Measurements from ENCODE around the gene ZNF487. TPM values are rescaled to one million over a fixed set of nuclear protein-coding genes. Genes with fewer than 3 reads are reported as not detected.
A peak's percentile ranks its signal among the peaks of the same experiment; 100 is the strongest.
"Not testable (repeated sequence)": the region's sequence is repeated elsewhere in the genome, so short reads cannot be mapped to it uniquely, and the experiment has no call there.

The ZNF487 gene
- total RNA-seq, 2 donors from 2014 or later, result 2.2 to 2.3 TPM

DNA sequence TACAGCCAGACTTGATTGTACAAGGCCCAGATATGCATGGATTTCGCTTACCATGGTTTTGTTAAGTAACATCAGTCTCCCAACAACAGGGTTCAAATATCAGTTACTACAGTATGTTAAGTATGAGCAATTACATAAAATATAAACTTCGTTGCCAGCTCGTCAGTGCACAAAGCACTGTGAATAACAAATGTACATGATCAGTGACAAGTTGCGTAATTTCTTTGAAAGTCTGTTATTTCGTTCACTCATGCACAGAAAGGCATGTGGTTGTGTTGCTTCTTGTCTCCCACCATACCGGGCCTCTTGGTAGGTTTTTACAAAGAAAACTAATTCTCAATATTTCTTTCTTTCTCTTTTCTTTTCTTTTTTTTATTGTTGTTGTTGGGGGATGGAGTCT lies 12.5 kb upstream of the ZNF487 start:
- DNase-seq, result no peak
- ATAC-seq, result no peak
- intact Hi-C loops (cut with DNase I), result no loop called here

DNA sequence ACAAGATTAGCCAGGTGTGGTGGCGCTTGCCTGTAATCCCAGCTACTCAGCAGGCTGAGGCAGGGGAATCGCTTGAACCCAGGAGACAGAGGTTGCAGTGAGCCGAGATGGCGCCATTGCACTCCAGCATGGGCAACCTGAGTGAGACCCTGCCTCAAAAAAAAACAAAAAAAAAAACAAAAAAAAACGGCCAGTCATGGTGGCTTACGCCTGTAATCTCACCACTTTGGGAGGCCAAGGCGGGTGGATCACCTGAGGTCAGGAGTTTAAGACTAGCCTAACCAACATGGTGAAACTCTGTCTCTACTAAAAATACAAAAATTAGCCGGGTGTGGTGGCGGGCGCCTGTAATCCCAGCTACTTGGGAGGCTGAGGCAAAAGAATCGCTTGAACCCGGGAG lies 10.4 kb upstream of the ZNF487 start:
- DNase-seq; intact Hi-C loops (cut with DNase I); ATAC-seq: not testable (repeated sequence)

DNA sequence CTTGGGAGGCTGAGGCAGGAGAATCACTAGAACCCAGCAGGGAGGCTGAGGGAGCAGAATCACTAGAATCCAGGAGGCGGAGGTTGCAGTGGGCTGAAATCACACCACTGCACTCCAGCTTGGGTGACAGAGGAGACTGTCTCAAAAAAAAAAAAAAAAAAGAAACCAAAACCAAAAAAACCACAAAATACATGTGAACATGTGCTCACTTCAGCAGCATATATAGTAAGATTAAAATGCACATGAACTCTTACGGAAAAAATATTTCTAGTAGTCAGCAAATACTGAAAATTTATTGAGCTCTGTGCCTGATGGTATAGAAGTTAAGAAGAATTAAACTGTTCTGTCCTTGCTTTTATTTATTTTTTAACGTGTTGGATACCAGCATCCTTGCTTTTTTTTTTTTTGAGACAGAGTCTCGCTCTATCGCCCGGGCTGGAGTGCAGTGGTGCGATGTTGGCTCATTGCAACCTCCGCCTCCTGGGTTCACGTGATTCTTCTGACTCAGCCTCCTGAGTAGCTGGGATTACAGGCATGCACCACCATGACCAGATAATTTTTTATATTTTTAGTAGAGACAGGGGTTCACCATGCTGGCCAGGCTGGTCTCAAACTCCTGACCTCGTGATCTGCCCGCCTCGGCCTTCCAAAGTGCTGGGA lies 9.6 kb upstream of the ZNF487 start:
- ATAC-seq, result no peak
- no peak for DNase-seq
- intact Hi-C loops (cut with DNase I), result no loop called here

DNA sequence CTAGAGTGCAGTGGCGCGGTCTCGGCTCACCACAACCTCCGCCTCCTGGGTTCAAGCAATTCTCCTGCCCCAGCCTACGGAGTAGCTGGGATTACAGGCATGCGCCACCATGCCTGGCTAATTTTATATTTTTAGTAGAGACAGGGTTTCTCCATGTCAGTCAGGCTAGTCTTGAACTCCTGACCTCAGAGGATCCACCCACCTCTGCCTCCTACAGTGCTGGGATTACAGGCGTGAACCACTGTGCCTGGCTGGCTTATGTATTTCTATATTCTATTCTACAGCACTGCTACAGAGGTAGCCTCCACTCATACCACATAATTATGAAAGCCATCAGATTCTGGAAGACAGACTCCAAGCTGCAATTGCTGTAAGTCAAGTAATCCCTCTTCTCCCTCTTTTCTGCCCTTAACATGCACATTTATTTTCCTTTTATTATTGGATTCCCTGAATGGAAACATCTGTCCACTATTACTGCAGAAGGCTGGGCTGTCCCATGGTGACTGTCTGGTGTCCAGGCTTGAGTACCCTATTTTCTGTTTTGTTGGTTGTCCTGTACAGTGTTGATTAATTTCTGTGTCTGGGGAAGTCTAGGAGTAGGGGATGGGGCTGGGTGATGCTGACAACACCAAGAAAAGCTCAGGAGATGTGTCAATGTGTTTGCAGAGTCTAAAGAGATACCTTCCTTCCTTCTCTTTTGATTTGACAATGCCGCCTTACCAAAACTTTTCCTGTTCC lies 5.8 kb upstream of the ZNF487 start:
- ATAC-seq, result no peak
- intact Hi-C loops (cut with DNase I), result no loop called here

DNA sequence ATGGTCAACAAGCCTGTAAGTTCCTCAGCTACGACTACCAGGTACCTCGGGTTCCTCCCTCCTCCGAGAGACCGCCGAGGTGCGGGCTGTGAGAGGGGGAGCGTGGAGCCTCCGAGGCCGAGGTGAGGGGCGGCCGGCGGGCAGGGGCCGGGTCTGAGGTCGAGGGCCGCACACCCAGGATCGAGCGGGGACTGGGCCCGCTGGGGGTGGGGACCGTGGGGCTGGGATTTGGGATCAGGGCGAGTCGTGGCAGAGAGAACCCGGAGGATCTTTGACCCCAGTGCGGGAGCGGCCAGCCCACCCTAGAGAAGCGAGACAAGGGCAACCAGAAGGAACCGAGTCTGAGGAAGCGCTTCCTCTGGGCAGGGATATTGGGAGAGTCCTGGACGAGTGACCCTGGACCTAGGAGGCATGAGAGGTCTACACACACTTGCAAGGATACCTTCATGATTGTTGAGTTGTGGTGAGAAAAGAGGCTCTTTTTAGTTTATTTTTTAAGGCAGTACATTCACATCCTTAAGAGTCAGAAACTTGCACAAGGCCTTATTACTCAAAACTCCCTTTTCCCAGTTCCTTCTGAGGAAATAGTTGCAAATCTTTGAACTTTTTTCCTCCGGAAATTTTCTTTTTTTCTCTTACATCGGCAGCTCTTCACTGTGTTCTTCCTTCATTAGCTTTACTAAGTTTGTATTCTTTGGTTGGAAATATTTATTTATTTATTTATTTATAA lies 395 bp downstream of the ZNF487 start:
- DNase-seq (no peak), ATAC-seq (peak in 1 of 2 donors; percentile 5)
- intact Hi-C loops (cut with DNase I), result no loop called here

More for the DNA sequence above, 5.8 kb upstream of the ZNF487 start:
- DNase-seq, result no peak

DNA sequence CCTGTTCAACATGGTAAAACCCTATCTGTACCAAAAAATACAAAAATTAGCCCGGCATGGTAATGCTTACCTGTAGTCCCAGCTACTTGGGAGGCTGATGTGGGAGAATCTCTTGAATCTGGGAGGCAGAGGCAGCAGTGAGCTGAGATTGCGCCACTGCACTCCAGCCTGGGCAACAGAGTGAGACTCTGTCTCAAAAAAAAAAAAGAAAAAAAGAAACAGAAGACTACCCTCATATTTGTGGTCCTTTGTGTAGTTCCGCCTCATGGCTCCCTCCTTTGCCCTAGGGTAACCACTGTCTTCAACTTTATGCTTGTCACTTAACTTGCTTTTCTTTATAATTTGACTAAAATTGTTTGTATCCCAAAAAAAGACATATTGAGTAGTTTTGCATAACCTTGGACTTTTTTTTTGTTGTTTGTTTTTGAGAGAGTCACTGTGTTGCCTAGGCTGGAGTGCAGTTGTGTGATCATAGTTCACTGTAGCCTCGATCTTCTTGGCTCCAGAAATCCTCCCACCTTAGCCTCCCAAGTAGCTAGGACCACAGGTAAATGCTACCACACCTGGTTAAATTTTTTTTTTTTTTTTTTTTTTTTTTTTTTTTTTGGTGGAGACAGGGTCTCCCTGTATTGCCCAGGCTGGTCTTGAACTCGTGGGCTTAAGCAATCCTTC lies 3.7 kb downstream of the ZNF487 start:
- ATAC-seq (no peak), DNase-seq (no peak)
- intact Hi-C loops (cut with DNase I), result no loop called here

DNA sequence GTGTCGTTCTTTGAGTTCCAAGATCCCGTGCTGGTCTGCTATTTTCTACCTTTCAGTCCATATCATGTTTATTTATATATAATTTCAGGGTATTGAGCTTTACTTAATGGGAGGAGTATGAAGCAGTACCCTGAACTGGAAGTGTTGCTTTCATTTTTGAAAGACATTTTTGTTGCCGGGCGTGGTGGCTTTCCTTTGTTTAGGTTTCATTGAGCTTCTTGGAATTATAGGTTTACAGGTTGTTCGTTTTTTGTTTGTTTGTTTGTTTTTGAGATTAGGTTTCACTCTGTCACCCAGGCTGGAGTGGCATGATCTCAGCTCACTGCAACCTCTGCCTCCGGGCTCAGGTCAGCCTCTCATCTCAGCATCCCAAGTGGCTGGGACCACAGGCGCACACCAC lies 7.4 kb downstream of the ZNF487 start:
- ATAC-seq, result no peak
- intact Hi-C loops (cut with DNase I), result no loop called here
- no peak for DNase-seq

DNA sequence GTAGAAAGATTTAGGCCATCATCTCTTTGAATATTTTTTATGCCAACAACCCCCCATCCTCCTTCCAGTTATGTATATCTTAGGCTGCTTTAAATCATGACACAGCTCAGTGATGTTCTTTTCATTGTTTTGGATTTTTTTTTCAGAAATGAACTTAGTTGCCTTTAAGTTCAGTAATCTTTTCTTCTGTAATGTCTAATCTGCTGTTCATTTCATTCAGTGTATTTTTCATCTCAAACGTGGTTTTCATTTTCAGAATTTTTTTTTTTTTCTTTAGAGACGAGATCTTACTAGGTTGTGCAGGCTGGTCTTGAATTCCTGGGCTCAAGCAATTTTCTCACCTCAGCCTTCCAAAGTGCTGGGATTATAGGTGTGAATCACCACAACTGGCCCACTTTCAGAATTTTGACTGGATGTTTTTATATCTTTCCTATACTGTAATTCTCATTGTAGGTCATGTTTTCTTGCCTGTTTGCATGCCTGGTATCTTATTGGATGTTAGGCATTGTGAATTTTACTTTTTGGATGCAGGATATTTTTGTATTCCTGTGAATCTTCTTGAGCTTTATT lies 8.1 kb downstream of the ZNF487 start:
- intact Hi-C loops (cut with DNase I), result no loop called here
- DNase-seq (no peak), ATAC-seq (no peak)

DNA sequence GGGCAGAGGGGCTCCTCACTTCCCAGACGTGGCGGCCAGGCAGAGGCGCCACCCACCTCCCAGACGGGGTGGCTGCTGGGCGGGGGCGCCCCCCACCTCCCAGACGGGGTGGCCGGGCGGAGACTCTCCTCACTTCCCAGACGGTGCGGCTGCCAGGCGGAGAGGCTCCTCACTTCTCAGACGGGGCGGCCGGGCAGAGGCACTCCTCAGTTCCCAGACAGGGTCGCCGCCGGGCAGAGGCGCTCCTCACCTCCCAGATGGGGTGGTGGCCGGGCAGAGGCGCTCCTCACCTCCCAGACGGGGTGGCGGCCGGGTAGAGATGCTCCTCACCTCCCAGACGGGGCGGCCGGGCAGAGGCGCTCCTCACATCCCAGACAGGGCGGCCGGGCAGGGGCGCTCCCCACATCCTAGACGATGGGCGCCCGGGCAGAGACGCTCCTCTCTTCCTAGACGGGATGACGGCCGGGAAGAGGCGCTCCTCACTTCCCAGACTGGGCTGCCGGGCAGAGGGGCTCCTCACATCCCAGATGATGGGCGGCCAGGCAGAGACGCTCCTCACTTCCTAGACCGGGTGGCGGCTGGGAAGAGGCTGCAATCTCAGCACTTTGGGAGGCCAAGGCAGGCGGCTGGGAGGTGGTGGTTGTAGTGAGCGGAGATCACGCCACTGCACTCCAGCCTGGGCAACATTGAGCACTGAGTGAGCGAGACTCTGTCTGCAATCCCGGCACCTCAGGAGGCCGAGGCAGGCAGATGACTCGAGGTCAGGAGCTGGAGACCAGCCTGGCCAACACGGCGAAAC lies 9.5 kb downstream of the ZNF487 start:
- ATAC-seq; intact Hi-C loops (cut with DNase I); DNase-seq: not testable (repeated sequence)

DNA sequence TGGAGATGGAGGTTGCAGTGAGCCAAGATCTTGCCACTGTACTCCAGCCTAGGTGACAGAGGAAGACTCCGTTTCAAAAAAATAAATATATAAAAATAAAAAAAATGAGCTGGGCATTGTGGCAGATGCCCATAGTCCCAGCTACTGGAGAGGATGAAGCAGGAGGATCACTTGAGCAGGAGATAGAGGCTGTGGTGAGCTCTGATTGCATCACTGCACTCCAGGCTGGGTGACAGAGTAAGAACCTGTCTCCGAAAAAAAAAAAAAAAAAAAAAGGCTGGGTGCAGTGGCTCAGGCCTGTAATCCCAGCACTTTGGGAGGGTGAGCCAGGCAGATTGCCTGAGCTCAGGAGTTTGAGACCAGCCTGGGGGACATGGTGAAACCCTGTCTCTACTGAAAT lies 11.8 kb downstream of the ZNF487 start:
- ATAC-seq (no peak), DNase-seq (no peak)
- intact Hi-C loops (cut with DNase I), result no loop called here

DNA sequence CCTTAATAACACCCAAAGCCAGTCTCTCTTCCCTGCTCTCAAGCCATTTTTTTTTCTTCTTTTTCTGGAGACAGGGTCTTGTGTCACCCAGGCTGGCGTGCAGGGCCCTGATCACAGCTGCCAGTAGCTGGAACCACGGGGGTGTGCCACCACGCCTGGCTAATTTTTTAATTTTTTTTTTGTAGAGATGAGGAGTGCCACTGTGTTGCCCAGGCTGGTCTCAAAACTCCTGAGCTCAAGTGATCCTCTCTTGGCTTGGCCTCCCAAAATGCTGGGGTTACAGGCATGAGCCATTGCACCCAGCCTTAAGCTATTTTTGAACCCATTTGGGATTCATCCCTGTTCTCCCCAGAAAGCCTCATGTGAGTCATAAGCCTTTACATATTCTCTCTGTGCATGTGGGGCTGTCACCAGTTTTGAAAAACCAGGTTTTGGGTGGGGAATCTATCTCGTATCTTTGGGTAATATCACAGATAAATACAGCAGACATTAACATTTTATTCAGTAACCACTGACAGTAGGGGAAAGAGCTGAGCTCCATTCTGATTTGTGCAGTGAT lies 15.5 kb downstream of the ZNF487 start:
- no peak for DNase-seq
- no peak for ATAC-seq
- intact Hi-C loops (cut with DNase I), result no loop called here

DNA sequence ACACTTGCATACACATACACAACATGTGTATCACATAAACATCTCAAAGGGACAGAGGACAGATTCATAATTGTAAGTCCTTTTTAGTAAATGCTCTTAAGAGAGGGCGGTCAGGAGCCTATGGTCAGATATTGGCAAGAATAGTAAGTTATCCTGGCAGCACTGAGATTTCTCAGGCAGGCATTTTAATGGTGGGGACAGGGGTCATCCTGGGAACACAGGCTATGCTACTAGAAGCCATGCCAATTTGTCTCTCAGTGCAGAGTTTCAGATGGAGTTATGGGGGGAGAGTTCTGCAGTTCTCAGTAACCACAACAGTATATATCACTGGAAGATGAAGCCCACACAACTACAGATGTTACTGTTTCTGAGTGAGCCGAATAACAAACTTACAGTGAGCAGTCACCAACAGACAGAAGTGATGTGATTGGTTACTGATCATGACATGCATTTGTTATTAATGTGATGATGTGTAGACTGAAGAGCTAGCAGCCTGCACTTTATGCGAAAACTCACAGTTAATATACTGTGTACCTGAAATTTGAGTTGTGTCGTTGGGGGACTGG lies 16.4 kb downstream of the ZNF487 start:
- ATAC-seq, result no peak
- intact Hi-C loops (cut with DNase I), result no loop called here

DNA sequence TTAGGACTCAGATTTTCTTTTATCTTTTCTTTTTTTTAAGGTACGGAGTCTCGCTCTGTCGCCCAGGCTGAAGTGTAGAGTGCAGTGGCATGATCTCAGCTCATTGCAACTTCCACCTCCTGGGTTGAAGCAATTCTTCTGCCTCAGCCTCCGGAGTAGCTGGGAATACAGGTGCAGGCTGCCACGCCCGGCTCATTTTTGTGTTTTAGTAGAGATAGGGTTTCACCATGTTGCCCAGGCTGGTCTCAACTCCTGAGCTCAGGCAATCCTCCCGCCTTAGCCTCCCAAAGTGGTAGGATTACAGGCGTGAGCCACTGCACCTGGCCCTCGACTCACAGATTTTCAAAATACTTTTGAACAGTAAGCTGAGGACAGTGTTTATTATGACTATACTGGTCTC lies 17.1 kb downstream of the ZNF487 start:
- intact Hi-C loops (cut with DNase I); DNase-seq; ATAC-seq: not testable (repeated sequence)

More for the DNA sequence above, 16.4 kb downstream of the ZNF487 start:
- DNase-seq, result no peak

DNA sequence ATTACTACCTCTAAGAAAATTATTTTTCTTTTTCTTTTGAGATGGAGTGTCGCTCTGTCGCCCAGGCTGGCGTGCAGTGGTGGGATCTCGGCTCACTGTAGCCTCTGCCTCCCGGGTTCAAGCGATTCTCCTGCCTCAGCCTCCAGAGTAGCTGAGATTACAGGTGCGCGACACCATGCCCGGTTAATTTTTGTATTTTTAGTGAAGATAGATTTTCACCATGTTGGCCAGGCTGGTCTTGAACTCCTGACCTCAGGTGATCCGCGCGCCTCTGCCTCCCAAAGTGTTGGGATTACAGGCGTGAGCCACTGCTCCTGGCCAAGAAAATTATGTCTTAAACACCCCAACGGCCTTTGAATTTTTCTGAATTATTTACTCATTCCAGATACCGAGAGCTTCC lies 19.6 kb downstream of the ZNF487 start:
- ATAC-seq; DNase-seq; intact Hi-C loops (cut with DNase I): not testable (repeated sequence)

DNA sequence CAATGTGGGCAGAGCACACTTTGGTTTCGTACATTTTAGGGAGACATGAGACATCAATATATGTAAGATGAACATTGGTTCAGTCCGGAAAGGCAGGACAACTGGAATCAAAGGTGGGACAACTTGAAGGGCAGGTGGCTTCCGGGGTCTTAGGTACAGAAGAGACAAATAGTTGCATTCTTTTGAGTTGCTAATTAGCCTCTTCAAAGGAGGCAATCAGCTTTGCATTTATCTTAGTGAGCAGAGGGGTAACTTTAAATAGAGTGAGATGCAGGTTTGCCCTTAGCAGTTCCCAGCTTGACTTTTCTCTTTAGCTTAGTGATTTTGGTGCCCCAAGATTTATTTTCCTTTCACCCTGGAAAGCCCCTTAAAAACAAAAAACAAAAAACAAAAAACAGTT lies 21.3 kb downstream of the ZNF487 start:
- DNase-seq, result no peak
- intact Hi-C loops (cut with DNase I), result no loop called here
- no peak for ATAC-seq

DNA sequence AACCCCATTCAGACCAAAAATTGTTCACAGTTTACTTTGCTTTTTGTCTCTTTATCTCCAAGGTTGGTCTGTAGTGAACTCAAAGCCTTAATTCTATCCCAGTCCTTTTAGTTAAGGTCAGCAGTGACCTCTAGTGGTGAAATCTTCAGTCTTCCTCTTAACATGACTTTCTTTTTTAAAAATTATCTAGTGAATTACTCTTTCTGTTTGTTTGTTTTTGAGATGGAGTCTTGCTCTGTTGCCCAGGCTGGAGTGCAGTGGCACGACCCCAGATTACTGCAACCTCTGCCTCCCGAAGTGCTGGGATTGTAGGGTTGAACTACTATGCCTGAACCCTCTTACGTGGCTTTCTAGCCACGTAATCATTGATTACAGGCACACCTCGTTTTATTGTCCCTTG lies 25.0 kb downstream of the ZNF487 start:
- intact Hi-C loops (cut with DNase I), result loop anchor here (2.0 to 5.0 kb wide), 2 partner anchors 169 to 170 kb away; no protein-coding TSS in a partner anchor
- no peak for DNase-seq

DNA sequence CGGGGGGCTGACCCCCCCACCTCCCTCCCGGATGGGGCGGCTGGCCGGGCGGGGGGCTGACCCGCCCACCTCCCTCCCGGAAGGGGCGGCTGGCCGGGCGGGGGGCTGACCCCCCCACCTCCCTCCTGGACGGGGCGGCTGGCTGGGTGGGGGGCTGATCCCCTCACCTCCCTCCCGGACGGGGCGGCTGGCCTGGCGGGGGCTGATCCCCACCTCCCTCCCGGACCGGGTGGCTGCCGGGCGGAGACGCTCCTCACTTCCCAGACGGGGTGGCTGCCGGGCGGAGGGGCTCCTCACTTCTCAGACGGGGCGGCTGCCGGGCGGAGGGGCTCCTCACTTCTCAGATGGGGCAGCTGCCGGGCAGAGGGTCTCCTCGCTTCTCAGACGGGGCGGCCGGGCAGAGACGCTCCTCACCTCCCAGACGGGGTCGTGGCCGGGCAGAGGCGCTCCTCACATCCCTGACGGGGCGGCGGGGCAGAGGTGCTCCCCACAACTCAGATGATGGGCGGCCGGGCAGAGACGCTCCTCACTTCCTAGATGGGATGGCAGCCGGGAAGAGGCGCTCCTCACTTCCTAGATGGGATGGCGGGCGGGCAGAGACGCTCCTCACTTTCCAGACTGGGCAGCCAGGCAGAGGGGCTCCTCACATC lies 28.3 kb downstream of the ZNF487 start:
- DNase-seq; ATAC-seq; intact Hi-C loops (cut with DNase I): not testable (repeated sequence)

More for the DNA sequence above, 25.0 kb downstream of the ZNF487 start:
- peak; percentile 34 to 75 for ATAC-seq
